ENCODE measurements around the gene SPDYE17. TPM values are rescaled to one million over a fixed set of nuclear protein-coding genes. Genes with fewer than 3 reads are reported as not detected.
"Not testable (repeated sequence)": the region's sequence is repeated elsewhere in the genome, so short reads cannot be mapped to it uniquely, and the experiment has no call there.

Gene SPDYE17
- total and polyA plus RNA-seq, 2 donors: not detected

GRCh38 chr7:76980576-76980975 lies 51.6 kb downstream of the SPDYE17 start:
- H3K4me1 ChIP-seq (ENCODE audit: control insufficient read depth in 2 of 2, insufficient read depth in 2 of 2, low read length in 2 of 2); H3K27ac ChIP-seq (ENCODE audit: low read depth in 1 of 2, low read length in 1 of 2); H3K9me3 ChIP-seq (ENCODE audit: control insufficient read depth in 2 of 2, insufficient read depth in 1 of 2, low read length in 1 of 2); H3K27me3 ChIP-seq (ENCODE audit: control insufficient read depth in 2 of 2, insufficient read depth in 1 of 2, low read length in 1 of 2); DNase-seq (ENCODE audit: low read depth in 6 of 9, low spot score in 9 of 9); H3K4me3 ChIP-seq (ENCODE audit: low read length in 2 of 2): not testable (repeated sequence)
- H3K36me3 ChIP-seq (ENCODE audit: control insufficient read depth in 2 of 2, insufficient read depth in 2 of 2, low read length in 1 of 2): peaks cover 10 to 22% of the 10 kb centered on the region in 2 donors
- 96% methylated on average over 21 of the region's 21 CpGs for WGBS

DNA sequence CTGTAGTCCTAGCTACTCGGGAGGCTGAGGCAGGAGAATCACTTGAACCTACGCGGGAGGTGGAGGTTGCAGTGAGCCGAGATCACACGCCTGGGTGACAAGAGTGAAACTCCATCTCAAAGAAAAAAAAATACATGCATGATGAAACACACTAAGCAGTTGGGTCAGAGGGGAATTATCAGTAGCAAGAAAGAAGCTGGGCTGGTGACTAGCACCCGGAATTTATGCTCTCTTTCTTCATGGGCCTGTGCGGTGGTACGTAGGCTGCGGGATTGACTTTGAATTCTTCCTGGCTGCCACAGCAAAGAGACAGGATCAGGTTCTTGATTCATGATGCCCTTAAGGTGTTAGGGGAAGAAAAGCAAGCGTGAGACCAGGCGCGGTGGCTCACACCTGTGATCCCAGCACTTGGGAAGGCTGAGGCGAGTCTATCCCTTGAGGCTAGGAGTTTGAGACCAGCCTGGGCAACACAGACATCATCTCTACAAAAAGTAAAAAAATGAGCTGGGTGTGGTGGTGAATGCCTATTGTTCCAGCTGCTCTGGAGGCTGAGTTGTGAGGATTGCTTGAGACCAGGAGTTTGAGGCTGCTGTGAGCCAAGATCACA lies 54.3 kb downstream of the SPDYE17 start:
- not testable (repeated sequence) for H3K4me3 ChIP-seq (ENCODE audit: low read length in 2 of 2); H3K9me3 ChIP-seq (ENCODE audit: control insufficient read depth in 2 of 2, insufficient read depth in 1 of 2, low read length in 1 of 2); H3K27me3 ChIP-seq (ENCODE audit: control insufficient read depth in 2 of 2, insufficient read depth in 1 of 2, low read length in 1 of 2); DNase-seq (ENCODE audit: low read depth in 6 of 9, low spot score in 9 of 9); H3K4me1 ChIP-seq (ENCODE audit: control insufficient read depth in 2 of 2, insufficient read depth in 2 of 2, low read length in 2 of 2); H3K27ac ChIP-seq (ENCODE audit: low read depth in 1 of 2, low read length in 1 of 2)
- H3K36me3 ChIP-seq (ENCODE audit: control insufficient read depth in 2 of 2, insufficient read depth in 2 of 2, low read length in 1 of 2): peaks cover 10 to 22% of the 10 kb centered on the region in 2 donors
- 93% methylated on average over 11 of the region's 13 CpGs for WGBS

DNA sequence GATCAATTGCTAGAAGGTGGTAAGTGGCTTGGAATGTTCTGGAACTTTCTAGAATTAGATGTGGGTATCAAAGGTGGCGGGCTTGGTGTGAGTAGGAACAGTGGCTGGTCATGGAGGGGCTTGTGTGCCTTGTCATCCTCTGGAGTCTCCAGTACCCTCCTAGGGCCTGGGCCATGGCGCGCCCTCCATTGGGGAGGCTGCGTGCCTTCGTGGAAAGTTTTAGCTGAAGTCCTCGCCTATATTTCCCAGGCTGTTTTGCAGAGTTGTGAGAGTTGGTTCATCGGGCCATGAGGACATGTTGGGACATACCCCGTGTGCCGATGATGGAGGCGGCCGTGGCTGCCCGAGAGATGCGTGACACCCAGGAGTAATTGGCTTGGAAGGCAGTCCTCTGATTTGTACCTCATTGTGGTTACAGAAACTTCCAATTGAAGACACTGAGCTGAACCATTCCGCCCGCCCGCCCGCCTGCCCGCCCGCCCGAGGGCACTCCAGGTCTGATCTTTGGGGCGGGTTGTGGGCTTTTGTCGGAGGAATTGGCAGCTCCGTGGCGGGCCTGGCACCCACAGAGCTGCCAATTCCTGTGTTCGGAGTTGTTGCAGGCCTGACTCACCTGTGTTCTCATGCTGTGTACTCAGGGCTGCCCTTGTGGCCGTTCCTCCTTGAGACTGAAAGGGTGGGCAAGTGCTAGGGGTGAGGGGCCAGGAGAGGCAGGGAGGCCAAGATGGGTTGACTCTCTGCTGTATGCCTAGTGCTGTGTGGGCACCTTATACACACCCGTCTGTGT lies 57.2 kb downstream of the SPDYE17 start:
- H3K36me3 ChIP-seq (ENCODE audit: control insufficient read depth in 2 of 2, insufficient read depth in 2 of 2, low read length in 1 of 2); H3K9me3 ChIP-seq (ENCODE audit: control insufficient read depth in 2 of 2, insufficient read depth in 1 of 2, low read length in 1 of 2); H3K4me1 ChIP-seq (ENCODE audit: control insufficient read depth in 2 of 2, insufficient read depth in 2 of 2, low read length in 2 of 2); DNase-seq (ENCODE audit: low read depth in 6 of 9, low spot score in 9 of 9); H3K27me3 ChIP-seq (ENCODE audit: control insufficient read depth in 2 of 2, insufficient read depth in 1 of 2, low read length in 1 of 2); H3K4me3 ChIP-seq (ENCODE audit: low read length in 2 of 2); H3K27ac ChIP-seq (ENCODE audit: low read depth in 1 of 2, low read length in 1 of 2): not testable (repeated sequence)
- 94% methylated on average over 25 of the region's 27 CpGs for WGBS

DNA sequence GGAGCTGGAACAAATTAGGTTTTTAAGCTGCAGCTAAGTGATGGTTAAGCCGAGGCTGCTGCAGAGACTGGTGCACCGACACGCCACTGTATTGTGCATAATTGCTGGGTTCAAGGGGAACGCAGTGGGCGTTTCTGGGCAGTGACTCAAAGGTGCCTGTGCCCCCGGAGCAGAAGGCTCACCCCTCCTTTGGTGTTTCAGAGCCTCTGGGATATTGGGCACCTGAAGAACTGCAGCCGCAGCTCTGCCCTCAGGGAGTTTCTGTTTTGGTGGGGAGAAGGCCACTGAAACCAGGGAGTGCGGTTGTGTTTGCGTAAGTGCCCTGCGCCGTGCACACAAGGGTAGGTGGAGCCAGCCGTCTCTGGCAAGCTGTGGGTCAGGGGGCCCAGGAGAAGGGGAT lies 57.8 kb downstream of the SPDYE17 start:
- H3K4me3 ChIP-seq (ENCODE audit: low read length in 2 of 2); DNase-seq (ENCODE audit: low read depth in 6 of 9, low spot score in 9 of 9); H3K36me3 ChIP-seq (ENCODE audit: control insufficient read depth in 2 of 2, insufficient read depth in 2 of 2, low read length in 1 of 2); H3K27me3 ChIP-seq (ENCODE audit: control insufficient read depth in 2 of 2, insufficient read depth in 1 of 2, low read length in 1 of 2); H3K27ac ChIP-seq (ENCODE audit: low read depth in 1 of 2, low read length in 1 of 2); H3K4me1 ChIP-seq (ENCODE audit: control insufficient read depth in 2 of 2, insufficient read depth in 2 of 2, low read length in 2 of 2); H3K9me3 ChIP-seq (ENCODE audit: control insufficient read depth in 2 of 2, insufficient read depth in 1 of 2, low read length in 1 of 2): not testable (repeated sequence)
- 96% methylated on average over 9 of the region's 12 CpGs for WGBS

DNA sequence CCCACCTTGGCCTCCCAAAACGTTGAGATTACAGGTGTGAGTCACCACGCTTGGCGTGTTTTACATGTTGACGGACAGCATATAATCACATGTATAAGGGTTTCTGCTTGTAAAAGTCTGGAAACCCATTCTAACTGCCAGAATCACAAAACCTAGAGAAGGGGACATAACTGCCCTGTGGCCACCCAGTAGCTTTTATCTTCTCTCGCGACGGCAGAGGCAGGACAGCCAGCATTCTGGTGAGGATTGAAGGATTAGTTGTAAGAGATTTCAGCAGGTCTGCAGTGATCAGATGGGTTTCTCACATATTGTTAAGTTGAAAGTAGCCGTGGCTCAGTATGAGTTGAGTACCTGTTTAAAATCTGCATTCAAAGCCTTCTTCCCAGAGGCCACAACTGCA lies 59.8 kb downstream of the SPDYE17 start:
- 84% methylated on average over 7 of the region's 8 CpGs for WGBS
- DNase-seq (ENCODE audit: low read depth in 6 of 9, low spot score in 9 of 9): not testable (repeated sequence)

More for the DNA sequence above, 59.8 kb downstream of the SPDYE17 start:
- not testable (repeated sequence) for H3K27me3 ChIP-seq (ENCODE audit: control insufficient read depth in 2 of 2, insufficient read depth in 1 of 2, low read length in 1 of 2); H3K4me3 ChIP-seq (ENCODE audit: low read length in 2 of 2); H3K36me3 ChIP-seq (ENCODE audit: control insufficient read depth in 2 of 2, insufficient read depth in 2 of 2, low read length in 1 of 2); H3K4me1 ChIP-seq (ENCODE audit: control insufficient read depth in 2 of 2, insufficient read depth in 2 of 2, low read length in 2 of 2); H3K9me3 ChIP-seq (ENCODE audit: control insufficient read depth in 2 of 2, insufficient read depth in 1 of 2, low read length in 1 of 2); H3K27ac ChIP-seq (ENCODE audit: low read depth in 1 of 2, low read length in 1 of 2)

Other genes starting within 250 kb of the SPDYE17 start
- gene SPDYE18, start 30.2 kb upstream of the SPDYE17 start, total RNA-seq: 0.57 TPM
- 0.50 TPM for gene SPDYE18, start 30.2 kb upstream of the SPDYE17 start, polyA plus RNA-seq
- 8.7 TPM for gene CCDC146, start 90.3 kb upstream of the SPDYE17 start, total RNA-seq
- gene CCDC146, start 90.3 kb upstream of the SPDYE17 start, polyA plus RNA-seq: 15.6 TPM
- gene FGL2, start 167.5 kb upstream of the SPDYE17 start, total RNA-seq: 46.0 TPM
- gene FGL2, start 167.5 kb upstream of the SPDYE17 start, polyA plus RNA-seq: 23.2 TPM

All from thymus (tissue), 11 donors.